ENCODE measurements around the gene ELOVL6. TPM values are rescaled to one million over a fixed set of nuclear protein-coding genes. Genes with fewer than 3 reads are reported as not detected.

ELOVL6 gene
- total and polyA plus RNA-seq, 2 of the 4 experiments (the other 2 are of a cell fraction) = 17.9 to 19.0 TPM

DNA sequence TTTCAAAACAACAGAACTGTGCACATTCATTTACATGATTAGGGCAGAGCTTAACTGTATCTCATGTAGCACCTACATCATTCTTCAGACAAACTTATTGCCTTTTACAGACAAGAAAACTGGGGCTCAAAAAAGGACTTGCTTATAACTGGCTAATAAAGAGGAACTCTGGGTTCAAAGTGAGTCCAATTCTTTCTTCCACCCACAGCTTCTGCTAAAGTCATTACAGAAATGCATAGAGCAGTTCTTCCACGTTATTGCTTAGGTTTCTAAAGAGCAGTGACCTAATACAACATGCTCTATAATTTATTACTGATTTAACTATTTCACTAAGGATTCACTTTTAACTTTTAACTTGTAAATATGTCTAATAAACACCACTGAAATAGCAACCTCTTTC, 60.6 kb downstream of the ELOVL6 start:
- Histone ChIP-seq H3K9me3 (ENCODE audit: control insufficient read depth, insufficient read depth, low read length) (no peaks in the 10 kb centered on the region), H3K4me3 (ENCODE audit: insufficient read depth, low read depth, low read length) (no peak overlapping the region), H3K9me1 (ENCODE audit: insufficient read depth, low read length) (no peaks in the 10 kb centered on the region), H2AK9ac (replicated peaks; ENCODE audit: low read depth, low read length, poor library complexity) (no peak overlapping the region), H3K4ac (ENCODE audit: low read depth, low read length) (no peak overlapping the region), H3K27me3 (ENCODE audit: control insufficient read depth, insufficient read depth, low read length) (no peaks in the 10 kb centered on the region), H3K23ac (ENCODE audit: low read depth, low read length) (no peak overlapping the region), H3K14ac (replicated peaks; ENCODE audit: low read depth, low read length) (no peak overlapping the region), H2AK5ac (ENCODE audit: low read depth, low read length) (no peak overlapping the region), H3K27ac (ENCODE audit: insufficient read depth, low read length) (no peak overlapping the region), H3K4me2 (ENCODE audit: low read depth, low read length) (no peak overlapping the region), H3K9ac (ENCODE audit: low read depth, low read length) (no peak overlapping the region), H3K36me3 (ENCODE audit: control insufficient read depth, insufficient read depth, low read length) (no peaks in the 10 kb centered on the region), H2AFZ (replicated peaks; ENCODE audit: low read length, poor library complexity) (no peak overlapping the region), H4K20me1 (ENCODE audit: insufficient read depth, low read length) (no peaks in the 10 kb centered on the region), H3K4me1 (ENCODE audit: control insufficient read depth, insufficient read depth, low read length) (peaks cover 2% of the 10 kb centered on the region; the same call in 1 of the 2 replicates), H4K91ac (ENCODE audit: insufficient read depth, low read depth, low read length) (no peak overlapping the region), H3K18ac (ENCODE audit: low read depth, low read length) (no peak overlapping the region), H2BK5ac (ENCODE audit: low read depth, low read length, poor library complexity, severe bottlenecking) (no peak overlapping the region), H2BK120ac (ENCODE audit: low read depth, low read length) (no peak overlapping the region), H3K79me1 (ENCODE audit: low read depth in 1 of 2, low read length in 2 of 2) (peaks cover 0 to 9% of the 10 kb centered on the region in 2 experiments; a peak in 1 of 4 replicates), H4K5ac (ENCODE audit: low read depth, low read length) (no peak overlapping the region), H4K8ac (ENCODE audit: low read depth in 2 of 2, low read length in 2 of 2) (no peak overlapping the region), H2BK20ac (ENCODE audit: low read depth, low read length) (no peak overlapping the region), H3K56ac (ENCODE audit: extremely low read depth, insufficient read depth, low read length) (no peak overlapping the region), H2BK15ac (ENCODE audit: low read depth, low read length) (no peak overlapping the region)
- no TSS peak for BruUV-seq (replicated peaks)
- ChIA-PET POLR2A (ENCODE audit: unreplicated experiment) (no interaction called here), CTCF (interaction anchor here (0.6 kb wide), 1 partner anchor 12 kb away, joined by 3 read pairs; no protein-coding TSS in a partner anchor)
- 60% methylated on average over 1 of the region's 1 CpG; no CpG with 5 or more reads in 1 of the 2 experiments for WGBS, 2 experiments (ENCODE audit: extremely low coverage in 2 of 2, insufficient read length in 1 of 2)
- dilution Hi-C loops (cut with HindIII; ENCODE audit: low sequenced_read_pairs, unreplicated experiment) = no loop called here
- intact Hi-C loops (cut with micrococcal nuclease) = no loop called here
- DNase-seq (no peak), ATAC-seq (ENCODE audit: low read depth) (no peak)
- in situ Hi-C loops (cut with MboI; ENCODE audit: low sequenced_read_pairs) = no loop called here
- TF ChIP-seq CEBPB (IDR thresholded peaks at IDR 0.05; ENCODE audit: low read depth, low read length) (no peak), FOS (IDR thresholded peaks at IDR 0.05; ENCODE audit: low read depth, low read length) (no peak), NFE2L2 (IDR thresholded peaks at IDR 0.05; ENCODE audit: low read depth, low read length) (no peak), POLR2A (IDR thresholded peaks at IDR 0.05; ENCODE audit: low read depth, low read length) (no peak), ELK1 (IDR thresholded peaks at IDR 0.05; ENCODE audit: borderline replicate concordance, low read depth, low read length) (no peak), USF2 (IDR thresholded peaks at IDR 0.05; ENCODE audit: low read depth, low read length) (no peak), CHD1 (IDR thresholded peaks at IDR 0.05; ENCODE audit: low read depth, low read length) (no peak), MXI1 (IDR thresholded peaks at IDR 0.05; ENCODE audit: borderline replicate concordance, low read depth, low read length) (no peak), MAZ (IDR thresholded peaks at IDR 0.05; ENCODE audit: borderline replicate concordance, low read depth, low read length) (no peak), SMC3 (IDR thresholded peaks at IDR 0.05; ENCODE audit: low read depth, low read length) (no peak), RFX5 (IDR thresholded peaks at IDR 0.05; ENCODE audit: low read depth, low read length) (no peak), RCOR1 (IDR thresholded peaks at IDR 0.05; ENCODE audit: insufficient replicate concordance, low read length) (no peak), MAFK (IDR thresholded peaks at IDR 0.05; ENCODE audit: low read depth, low read length) (no peak), RAD21 (IDR thresholded peaks at IDR 0.05; ENCODE audit: low read length) (no peak), CTCF (conservative IDR thresholded peaks at IDR 0.05; ENCODE audit: low read depth, low read length) (no peak), BHLHE40 (IDR thresholded peaks at IDR 0.05; ENCODE audit: low read depth, low read length) (no peak)
